HCT116 (cell line): ENCODE results near the gene KRTAP4-8. TPM values are rescaled to one million over a fixed set of nuclear protein-coding genes. Genes with fewer than 3 reads are reported as not detected.

ENCODE experiments used
- ATAC-seq: fragments of 200-7000 bp; cut with Tn5 transposase; 2 replicates; pipeline ENCODE4 v1.9.1; 2020; ENCODE audit warnings: mild to moderate bottlenecking, moderate library complexity
- BruUV-seq: library from RNA; stranded (reverse); fragments of 400-500 nt; replicated peaks from 2 replicates; lab custom pipeline; 2021; lab: Mats Ljungman, UMichigan
- CTCF ChIA-PET: fragments of 300-600 bp; sonication (Branson Sonifier 250); formaldehyde crosslinking; loops from one replicate; lab custom pipeline; 2021; ENCODE audit warnings: antibody characterized with exemption; lab: Charles Lee
- POLR2A ChIA-PET: fragments of 300-600, 350-600 bp; sonication (Branson Sonifier 250); formaldehyde crosslinking; loops from one replicate; lab custom pipeline; 2021; ENCODE audit warnings: antibody characterized with exemption; lab: Charles Lee
- RAD21 ChIA-PET, 2 experiments: fragments of 300-600 bp; sonication (Branson Sonifier 250); formaldehyde crosslinking; loops; one replicate each; lab custom pipeline; 2023; ENCODE audit warnings: low total read pairs in 2 of 2; ENCODE audit not compliant: uncharacterized antibody in 2 of 2, unreplicated experiment in 2 of 2, low non-redundant PET in 1 of 2; lab: Charles Lee
- DNase-seq: peaks from one replicate; pipeline ENCODE4 v3.0.0-alpha.2; 2010; ENCODE audit warnings: low read depth, low spot score
- H2AFZ ChIP-seq: fragments of 200-600 bp; shearing (Covaris generic), sonication (generic); 2 replicates; pipeline ENCODE4 v1.6.1; 2017; ENCODE audit warnings: low read depth, mixed run types, mixed read lengths, antibody characterized with exemption, low read length; ENCODE audit not compliant: poor library complexity, severe bottlenecking
- H3K27ac ChIP-seq: 2 replicates; pipeline ENCODE4 v1.5.1; 2012; ENCODE audit warnings: low read depth, low read length
- H3K27me3 ChIP-seq: fragments of 200-600 bp; sonication (generic); 2 replicates; pipeline ENCODE4 v1.6.1; 2016; ENCODE audit warnings: mixed run types, low read length, mixed read lengths; ENCODE audit not compliant: insufficient read depth
- H3K36me3 ChIP-seq, 2 experiments: fragments of 200-500 bp in 1 of 2; fragments of 200-600 bp in 1 of 2; sonication (Bioruptor generic) in 1 of 2; sonication (generic) in 1 of 2; 2 replicates each; pipeline versions ENCODE4 v1.5.1 to v1.6.1; 2014 to 2016; ENCODE audit warnings: low read length in 2 of 2, inconsistent platforms in 1 of 2, mixed read lengths in 1 of 2, mixed run types in 1 of 2; ENCODE audit not compliant: insufficient read depth in 2 of 2, control insufficient read depth in 1 of 2
- H3K4me1 ChIP-seq, 2 experiments: fragments of 200-600 bp in 1 of 2; sonication (generic) in 1 of 2; 2 replicates each; pipeline versions ENCODE4 v1.5.1 to v1.6.1; 2012 to 2017; ENCODE audit warnings: low read length in 2 of 2, inconsistent platforms in 1 of 2, mild to moderate bottlenecking in 1 of 2, mixed read lengths in 1 of 2, mixed run types in 1 of 2, moderate library complexity in 1 of 2; ENCODE audit not compliant: insufficient read depth in 2 of 2, control insufficient read depth in 1 of 2
- H3K4me2 ChIP-seq: fragments of 200-600 bp; sonication (generic); 2 replicates; pipeline ENCODE4 v1.6.1; 2017; ENCODE audit warnings: mixed run types, low read length, mixed read lengths
- H3K4me3 ChIP-seq, 2 experiments: fragments of 200-600 bp in 1 of 2; sonication (generic) in 1 of 2; replicated peaks in 1 of 2; 2 replicates each; pipeline ENCODE4 v1.5.1; 2011 to 2016; ENCODE audit warnings: low read length in 2 of 2, control low read depth in 1 of 2, low read depth in 1 of 2, mild to moderate bottlenecking in 1 of 2, mixed read lengths in 1 of 2, mixed run types in 1 of 2
- H3K79me2 ChIP-seq: fragments of 200-600 bp; sonication (generic); 2 replicates; pipeline ENCODE4 v1.6.1; 2017; ENCODE audit warnings: mild to moderate bottlenecking, mixed run types, low read length, moderate library complexity, mixed read lengths; ENCODE audit not compliant: insufficient read depth
- H3K9ac ChIP-seq: fragments of 200-600 bp; sonication (generic); 2 replicates; pipeline ENCODE4 v1.6.1; 2016; ENCODE audit warnings: low read length, mixed read lengths
- H3K9me2 ChIP-seq: fragments of 200-600 bp; sonication (generic), shearing (Covaris generic); 2 replicates; pipeline ENCODE4 v1.6.1; 2017; ENCODE audit warnings: mixed run types, mild to moderate bottlenecking, moderate library complexity; ENCODE audit not compliant: insufficient read depth
- H3K9me3 ChIP-seq, 2 experiments: fragments of 200-500 bp in 1 of 2; fragments of 200-600 bp in 1 of 2; sonication (Bioruptor generic) in 1 of 2; sonication (generic) in 1 of 2; 2 replicates each; pipeline ENCODE4 v1.6.1; 2014 to 2017; ENCODE audit warnings: low read length in 2 of 2, mixed read lengths in 2 of 2, inconsistent platforms in 1 of 2, low read depth in 1 of 2, mild to moderate bottlenecking in 1 of 2, mixed run types in 1 of 2, moderate library complexity in 1 of 2; ENCODE audit not compliant: control insufficient read depth in 1 of 2, insufficient read depth in 1 of 2
- H4K20me1 ChIP-seq: fragments of 200-600 bp; sonication (generic), shearing (Covaris generic); 2 replicates; pipeline ENCODE4 v1.6.1; 2017; ENCODE audit warnings: mixed run types, mild to moderate bottlenecking, moderate library complexity; ENCODE audit not compliant: insufficient read depth
- CEBPB ChIP-seq: IDR thresholded peaks from 2 replicates; pipeline ENCODE4 v1.6.1; 2012; ENCODE audit warnings: low read depth
- EZH2 ChIP-seq: fragments of 200-600 bp; sonication (generic); IDR thresholded peaks from 2 replicates; pipeline ENCODE4 v1.6.1; 2017; ENCODE audit warnings: antibody characterized with exemption, mixed run types
- JUND ChIP-seq: IDR thresholded peaks from 2 replicates; pipeline ENCODE4 v1.6.1; 2012
- POLR2AphosphoS5 ChIP-seq: IDR thresholded peaks from 2 replicates; pipeline ENCODE4 v1.6.1; 2011; ENCODE audit warnings: mild to moderate bottlenecking, low read depth, low read length, moderate library complexity
- RAD21 ChIP-seq: IDR thresholded peaks from 2 replicates; pipeline ENCODE4 v1.6.1; 2012; ENCODE audit warnings: low read depth, mild to moderate bottlenecking
- intact Hi-C: fragments of 100-400 bp; cut with micrococcal nuclease; formaldehyde crosslinking; loops from 2 replicates; pipeline ENCODE4 v1.10.0; 2022
- total RNA-seq: library from RNA; stranded (reverse); gene quantifications from one replicate; pipeline ENCODE4 v1.2.1, GENCODE V29; 2021; ENCODE audit not compliant: unreplicated experiment
- TF ChIP-seq, protein P1 (sequence below): IDR thresholded peaks from 2 replicates; pipeline ENCODE4 v1.6.1; 2012; ENCODE audit warnings: low read depth
- TF ChIP-seq, protein P2 (sequence below), 3 experiments: fragments of 200-600 bp in 1 of 3; sonication (generic) in 1 of 3; IDR thresholded peaks in 2 of 3; conservative IDR thresholded peaks in 1 of 3; 2 replicates each; pipeline ENCODE4 v1.5.1; 2012 to 2017; ENCODE audit warnings: low read depth in 2 of 3, low read length in 2 of 3, antibody characterized with exemption in 1 of 3, borderline replicate concordance in 1 of 3, control low read depth in 1 of 3, mild to moderate bottlenecking in 1 of 3, mixed read lengths in 1 of 3, mixed run types in 1 of 3, moderate library complexity in 1 of 3; ENCODE audit not compliant: insufficient read depth in 1 of 3

The KRTAP4-8 gene
- total RNA-seq, 1 experiment from 2014 or later, result not detected

GRCh38 chr17:41048441-41048840 lies 49.5 kb downstream of the KRTAP4-8 start:
- no peaks in the 10 kb centered on the region for H4K20me1 ChIP-seq
- peak overlapping the region; percentile 86 for H2AFZ ChIP-seq
- peaks cover 0 to 8% of the 10 kb centered on the region in 2 experiments; a peak in 1 of 4 replicates for H3K36me3 ChIP-seq
- H3K4me2 ChIP-seq, result no peak overlapping the region
- ChIA-PET RAD21 (no interaction called here), POLR2A (no interaction called here), CTCF (no interaction called here)
- intact Hi-C loops, result no loop called here
- H3K9me3 ChIP-seq, result peaks cover 0 to 8% of the 10 kb centered on the region in 2 experiments; a peak in 1 of 4 replicates
- TF ChIP-seq JUND (no peak), EZH2 (no peak), POLR2AphosphoS5 (no peak), CEBPB (no peak), RAD21 (no peak)
- TF ChIP-seq, protein P1, sequence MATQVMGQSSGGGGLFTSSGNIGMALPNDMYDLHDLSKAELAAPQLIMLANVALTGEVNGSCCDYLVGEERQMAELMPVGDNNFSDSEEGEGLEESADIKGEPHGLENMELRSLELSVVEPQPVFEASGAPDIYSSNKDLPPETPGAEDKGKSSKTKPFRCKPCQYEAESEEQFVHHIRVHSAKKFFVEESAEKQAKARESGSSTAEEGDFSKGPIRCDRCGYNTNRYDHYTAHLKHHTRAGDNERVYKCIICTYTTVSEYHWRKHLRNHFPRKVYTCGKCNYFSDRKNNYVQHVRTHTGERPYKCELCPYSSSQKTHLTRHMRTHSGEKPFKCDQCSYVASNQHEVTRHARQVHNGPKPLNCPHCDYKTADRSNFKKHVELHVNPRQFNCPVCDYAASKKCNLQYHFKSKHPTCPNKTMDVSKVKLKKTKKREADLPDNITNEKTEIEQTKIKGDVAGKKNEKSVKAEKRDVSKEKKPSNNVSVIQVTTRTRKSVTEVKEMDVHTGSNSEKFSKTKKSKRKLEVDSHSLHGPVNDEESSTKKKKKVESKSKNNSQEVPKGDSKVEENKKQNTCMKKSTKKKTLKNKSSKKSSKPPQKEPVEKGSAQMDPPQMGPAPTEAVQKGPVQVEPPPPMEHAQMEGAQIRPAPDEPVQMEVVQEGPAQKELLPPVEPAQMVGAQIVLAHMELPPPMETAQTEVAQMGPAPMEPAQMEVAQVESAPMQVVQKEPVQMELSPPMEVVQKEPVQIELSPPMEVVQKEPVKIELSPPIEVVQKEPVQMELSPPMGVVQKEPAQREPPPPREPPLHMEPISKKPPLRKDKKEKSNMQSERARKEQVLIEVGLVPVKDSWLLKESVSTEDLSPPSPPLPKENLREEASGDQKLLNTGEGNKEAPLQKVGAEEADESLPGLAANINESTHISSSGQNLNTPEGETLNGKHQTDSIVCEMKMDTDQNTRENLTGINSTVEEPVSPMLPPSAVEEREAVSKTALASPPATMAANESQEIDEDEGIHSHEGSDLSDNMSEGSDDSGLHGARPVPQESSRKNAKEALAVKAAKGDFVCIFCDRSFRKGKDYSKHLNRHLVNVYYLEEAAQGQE, result no peak
- TF ChIP-seq, protein P2, sequence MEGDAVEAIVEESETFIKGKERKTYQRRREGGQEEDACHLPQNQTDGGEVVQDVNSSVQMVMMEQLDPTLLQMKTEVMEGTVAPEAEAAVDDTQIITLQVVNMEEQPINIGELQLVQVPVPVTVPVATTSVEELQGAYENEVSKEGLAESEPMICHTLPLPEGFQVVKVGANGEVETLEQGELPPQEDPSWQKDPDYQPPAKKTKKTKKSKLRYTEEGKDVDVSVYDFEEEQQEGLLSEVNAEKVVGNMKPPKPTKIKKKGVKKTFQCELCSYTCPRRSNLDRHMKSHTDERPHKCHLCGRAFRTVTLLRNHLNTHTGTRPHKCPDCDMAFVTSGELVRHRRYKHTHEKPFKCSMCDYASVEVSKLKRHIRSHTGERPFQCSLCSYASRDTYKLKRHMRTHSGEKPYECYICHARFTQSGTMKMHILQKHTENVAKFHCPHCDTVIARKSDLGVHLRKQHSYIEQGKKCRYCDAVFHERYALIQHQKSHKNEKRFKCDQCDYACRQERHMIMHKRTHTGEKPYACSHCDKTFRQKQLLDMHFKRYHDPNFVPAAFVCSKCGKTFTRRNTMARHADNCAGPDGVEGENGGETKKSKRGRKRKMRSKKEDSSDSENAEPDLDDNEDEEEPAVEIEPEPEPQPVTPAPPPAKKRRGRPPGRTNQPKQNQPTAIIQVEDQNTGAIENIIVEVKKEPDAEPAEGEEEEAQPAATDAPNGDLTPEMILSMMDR (IDR thresholded peaks at IDR 0.05 in 2 of 3, conservative IDR thresholded peaks at IDR 0.05 in 1 of 3; ENCODE audit: borderline replicate concordance in 1 of 3, insufficient read depth in 1 of 3, low read depth in 2 of 3, low read length in 2 of 3), result no peak
- no peaks in the 10 kb centered on the region; a peak in 1 of 4 replicates for H3K4me1 ChIP-seq
- BruUV-seq, result no TSS peak
- no peaks in the 10 kb centered on the region for H3K9me2 ChIP-seq
- H3K27ac ChIP-seq, result no peak overlapping the region
- H3K79me2 ChIP-seq, result no peaks in the 10 kb centered on the region
- H3K9ac ChIP-seq, result no peak overlapping the region
- DNase-seq (no peak), ATAC-seq (no peak)
- H3K27me3 ChIP-seq, result no peaks in the 10 kb centered on the region
- H3K4me3 ChIP-seq, result no peak overlapping the region

Other genes with a start within 250 kb of the KRTAP4-8 start
- gene KRT12, start 230.9 kb downstream of the KRTAP4-8 start, total RNA-seq, result not detected
- gene KRT20, start 212.9 kb downstream of the KRTAP4-8 start, total RNA-seq, result 1.5 TPM
- 19.0 TPM for gene KRT23, start 160.5 kb downstream of the KRTAP4-8 start, total RNA-seq
- gene KRT39, start 131.2 kb downstream of the KRTAP4-8 start, total RNA-seq, result not detected
- not detected for gene KRT40, start 113.8 kb downstream of the KRTAP4-8 start, total RNA-seq
- gene KRTAP3-3, start 104.0 kb downstream of the KRTAP4-8 start, total RNA-seq, result not detected
- not detected for gene KRTAP3-2, start 98.2 kb downstream of the KRTAP4-8 start, total RNA-seq
- gene KRTAP3-1, start 89.0 kb downstream of the KRTAP4-8 start, total RNA-seq, result not detected
- not detected for gene KRTAP1-5, start 70.9 kb downstream of the KRTAP4-8 start, total RNA-seq
- gene KRTAP1-4, start 67.9 kb downstream of the KRTAP4-8 start, total RNA-seq, result not detected
- gene KRTAP1-3, start 63.3 kb downstream of the KRTAP4-8 start, total RNA-seq, result not detected
- not detected for gene KRTAP1-1, start 56.7 kb downstream of the KRTAP4-8 start, total RNA-seq
- not detected for gene KRTAP2-1, start 50.8 kb downstream of the KRTAP4-8 start, total RNA-seq
- 1.2 TPM for gene KRTAP2-2, start 42.9 kb downstream of the KRTAP4-8 start, total RNA-seq
- 6.3 TPM for gene KRTAP2-3, start 38.0 kb downstream of the KRTAP4-8 start, total RNA-seq
- 0.76 TPM for gene KRTAP2-4, start 32.3 kb downstream of the KRTAP4-8 start, total RNA-seq
- not detected for gene KRTAP4-7, start 14.0 kb downstream of the KRTAP4-8 start, total RNA-seq
- not detected for gene KRTAP4-16, start 4.1 kb upstream of the KRTAP4-8 start, total RNA-seq
- not detected for gene KRTAP4-9, start 7.2 kb upstream of the KRTAP4-8 start, total RNA-seq
- gene KRTAP4-11, start 20.2 kb upstream of the KRTAP4-8 start, total RNA-seq, result not detected
- not detected for gene KRTAP4-12, start 26.0 kb upstream of the KRTAP4-8 start, total RNA-seq
- gene KRTAP4-6, start 42.4 kb upstream of the KRTAP4-8 start, total RNA-seq, result not detected
- not detected for gene KRTAP4-5, start 51.7 kb upstream of the KRTAP4-8 start, total RNA-seq
- not detected for gene KRTAP4-4, start 62.6 kb upstream of the KRTAP4-8 start, total RNA-seq
- not detected for gene KRTAP4-3, start 70.1 kb upstream of the KRTAP4-8 start, total RNA-seq
- not detected for gene KRTAP4-2, start 80.1 kb upstream of the KRTAP4-8 start, total RNA-seq
- gene KRTAP4-1, start 86.8 kb upstream of the KRTAP4-8 start, total RNA-seq, result not detected
- gene KRTAP9-1, start 91.7 kb upstream of the KRTAP4-8 start, total RNA-seq, result not detected
- gene KRTAP9-2, start 128.5 kb upstream of the KRTAP4-8 start, total RNA-seq, result not detected
- gene KRTAP9-3, start 134.3 kb upstream of the KRTAP4-8 start, total RNA-seq, result not detected
- gene KRTAP9-8, start 139.9 kb upstream of the KRTAP4-8 start, total RNA-seq, result not detected
- gene KRTAP9-4, start 151.5 kb upstream of the KRTAP4-8 start, total RNA-seq, result not detected
- gene KRTAP9-9, start 157.2 kb upstream of the KRTAP4-8 start, total RNA-seq, result not detected
- gene KRTAP9-6, start 167.2 kb upstream of the KRTAP4-8 start, total RNA-seq, result not detected
- gene KRTAP9-7, start 177.6 kb upstream of the KRTAP4-8 start, total RNA-seq, result not detected
- 0.22 TPM for gene KRTAP29-1, start 204.7 kb upstream of the KRTAP4-8 start, total RNA-seq
- not detected for gene KRTAP16-1, start 211.2 kb upstream of the KRTAP4-8 start, total RNA-seq
- not detected for gene KRTAP17-1, start 217.6 kb upstream of the KRTAP4-8 start, total RNA-seq